Fibroblast of lung (primary cell): ENCODE data around the gene NUPR1. TPM values are rescaled to one million over a fixed set of nuclear protein-coding genes. Genes with fewer than 3 reads are reported as not detected.

Experiments
- DNase-seq, 2 donors: peaks; one replicate each; pipeline versions ENCODE4 v3.0.0 to v3.0.0-alpha.2; 2010; ENCODE audit warnings: low read depth in 2 of 2
- H2AFZ ChIP-seq: 2 replicates; pipeline ENCODE4 v1.5.1; 2012; ENCODE audit warnings: low read length, control low read depth, inconsistent platforms
- H3K27ac ChIP-seq: 2 replicates; pipeline ENCODE4 v1.5.1; 2011; ENCODE audit warnings: low read length, control low read depth; ENCODE audit not compliant: insufficient read depth
- H3K27me3 ChIP-seq: 2 replicates; pipeline ENCODE4 v1.5.1; 2011; ENCODE audit warnings: mild to moderate bottlenecking, low read length; ENCODE audit not compliant: control insufficient read depth, insufficient read depth
- H3K36me3 ChIP-seq: 2 replicates; pipeline ENCODE4 v1.5.1; 2011; ENCODE audit warnings: low read length; ENCODE audit not compliant: control insufficient read depth, insufficient read depth
- H3K4me1 ChIP-seq: 2 replicates; pipeline ENCODE4 v1.5.1; 2011; ENCODE audit warnings: low read length; ENCODE audit not compliant: control insufficient read depth, insufficient read depth; ENCODE audit errors: extremely low read depth
- H3K4me2 ChIP-seq: 2 replicates; pipeline ENCODE4 v1.5.1; 2011; ENCODE audit warnings: low read length, control low read depth; ENCODE audit not compliant: insufficient read depth; ENCODE audit errors: extremely low read depth
- H3K4me3 ChIP-seq, 4 experiments: fragments of 200-600 bp in 1 of 4; sonication (generic) in 1 of 4; replicated peaks in 1 of 4; 2 replicates each; pipeline ENCODE4 v1.5.1; 2011 to 2016; ENCODE audit warnings: low read length in 4 of 4, low read depth in 3 of 4, mild to moderate bottlenecking in 3 of 4, control low read depth in 2 of 4, inconsistent platforms in 1 of 4, mixed read lengths in 1 of 4; ENCODE audit not compliant: insufficient read depth in 1 of 4; ENCODE audit errors: control extremely low read depth in 1 of 4
- H3K79me2 ChIP-seq: 2 replicates; pipeline ENCODE4 v1.5.1; 2012; ENCODE audit warnings: mild to moderate bottlenecking, low read length, inconsistent platforms; ENCODE audit not compliant: control insufficient read depth, insufficient read depth
- H3K9ac ChIP-seq: 2 replicates; pipeline ENCODE4 v1.5.1; 2011; ENCODE audit warnings: mild to moderate bottlenecking, low read length, control low read depth; ENCODE audit not compliant: insufficient read depth
- H3K9me3 ChIP-seq: 2 replicates; pipeline ENCODE4 v1.5.1; 2012; ENCODE audit warnings: low read depth, low read length; ENCODE audit not compliant: control insufficient read depth, insufficient read depth
- H4K20me1 ChIP-seq: 2 replicates; pipeline ENCODE4 v1.5.1; 2011; ENCODE audit warnings: low read length; ENCODE audit not compliant: control insufficient read depth, insufficient read depth; ENCODE audit errors: extremely low read depth
- EZH2 ChIP-seq: IDR thresholded peaks from 2 replicates; pipeline ENCODE4 v1.5.1; 2012; ENCODE audit warnings: low read length, control low read depth, mild to moderate bottlenecking; ENCODE audit errors: missing control alignments
- polyA plus RNA-seq, 2 donors: library from polyadenylated mRNA; depleted of rRNA in 1 of 2; stranded (reverse) in 1 of 2; unstranded in 1 of 2; fragments of >200 nt; gene quantifications; 2 replicates each; pipeline ENCODE4 v1.2.1, GENCODE V29; 2011 to 2012; ENCODE audit warnings: missing spikeins in 1 of 2
- total RNA-seq: library from RNA; depleted of rRNA; stranded (reverse); fragments of >200 nt; gene quantifications from 2 replicates; pipeline ENCODE4 v1.2.1, GENCODE V29; 2014
- TF ChIP-seq, protein P1 (sequence below), 2 donors: IDR thresholded peaks in 1 of 2; conservative IDR thresholded peaks in 1 of 2; 1 replicate in 1 of 2; 2 replicates in 1 of 2; pipeline ENCODE4 v1.5.1; 2011 to 2012; ENCODE audit warnings: low read length in 2 of 2, control low read depth in 1 of 2, inconsistent platforms in 1 of 2, low read depth in 1 of 2, mild to moderate bottlenecking in 1 of 2

NUPR1 gene
- total and polyA plus RNA-seq, 2 donors (not counting 1 experiment from before 2014, with no cell fraction given): 38.0 to 87.0 TPM

DNA sequence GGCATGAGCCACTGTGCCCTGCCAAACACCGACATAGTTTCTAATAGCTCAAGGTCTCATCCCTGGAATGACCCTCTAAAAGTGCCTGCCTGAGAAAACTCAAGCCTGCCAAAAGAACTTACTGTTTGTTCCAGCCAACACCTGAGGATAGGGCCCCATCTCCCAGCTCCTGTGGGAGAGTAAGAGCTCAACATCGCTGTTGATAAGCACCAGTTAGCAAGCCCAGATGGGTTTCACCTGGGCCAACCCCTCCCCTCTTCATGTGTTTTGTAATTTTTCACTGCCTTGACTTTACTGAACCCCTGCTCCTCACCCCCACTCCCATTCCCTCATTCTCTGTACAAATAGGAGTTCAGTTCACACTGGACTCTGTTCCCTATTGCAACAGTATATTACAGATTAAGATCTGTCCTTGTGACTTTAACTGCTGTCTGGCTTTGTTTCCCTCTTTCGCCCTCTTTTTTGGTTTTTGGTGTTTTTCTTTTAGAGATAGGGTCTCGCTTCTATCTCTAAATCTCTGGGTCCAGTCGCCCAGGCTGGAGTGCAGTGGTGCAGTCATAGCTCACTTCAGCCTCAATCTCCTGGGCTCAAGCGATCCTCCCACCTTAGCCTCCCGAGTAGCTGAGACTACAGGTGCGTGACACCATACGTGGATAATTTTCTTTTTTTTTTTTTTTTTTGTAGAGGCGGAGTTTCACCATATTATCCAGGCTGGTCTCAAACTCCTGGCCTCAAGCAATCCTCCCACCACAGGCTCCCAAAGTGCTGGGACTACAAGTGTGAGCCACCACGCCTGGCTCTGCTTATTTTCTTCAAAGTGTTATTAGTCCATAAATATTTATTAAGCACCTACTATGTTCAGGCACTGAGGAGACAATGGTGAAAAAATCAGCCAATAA lies 12.3 kb downstream of the NUPR1 start:
- Histone ChIP-seq H3K27me3 (no peaks in the 10 kb centered on the region), H3K27ac (no peak overlapping the region), H3K4me3 (no peak overlapping the region), H3K79me2 (no peaks in the 10 kb centered on the region), H3K4me2 (no peak overlapping the region), H2AFZ (no peak overlapping the region), H3K9me3 (no peaks in the 10 kb centered on the region), H3K9ac (no peak overlapping the region), H3K4me1 (no peaks in the 10 kb centered on the region), H3K36me3 (no peaks in the 10 kb centered on the region), H4K20me1 (no peaks in the 10 kb centered on the region)
- TF ChIP-seq, protein P1, sequence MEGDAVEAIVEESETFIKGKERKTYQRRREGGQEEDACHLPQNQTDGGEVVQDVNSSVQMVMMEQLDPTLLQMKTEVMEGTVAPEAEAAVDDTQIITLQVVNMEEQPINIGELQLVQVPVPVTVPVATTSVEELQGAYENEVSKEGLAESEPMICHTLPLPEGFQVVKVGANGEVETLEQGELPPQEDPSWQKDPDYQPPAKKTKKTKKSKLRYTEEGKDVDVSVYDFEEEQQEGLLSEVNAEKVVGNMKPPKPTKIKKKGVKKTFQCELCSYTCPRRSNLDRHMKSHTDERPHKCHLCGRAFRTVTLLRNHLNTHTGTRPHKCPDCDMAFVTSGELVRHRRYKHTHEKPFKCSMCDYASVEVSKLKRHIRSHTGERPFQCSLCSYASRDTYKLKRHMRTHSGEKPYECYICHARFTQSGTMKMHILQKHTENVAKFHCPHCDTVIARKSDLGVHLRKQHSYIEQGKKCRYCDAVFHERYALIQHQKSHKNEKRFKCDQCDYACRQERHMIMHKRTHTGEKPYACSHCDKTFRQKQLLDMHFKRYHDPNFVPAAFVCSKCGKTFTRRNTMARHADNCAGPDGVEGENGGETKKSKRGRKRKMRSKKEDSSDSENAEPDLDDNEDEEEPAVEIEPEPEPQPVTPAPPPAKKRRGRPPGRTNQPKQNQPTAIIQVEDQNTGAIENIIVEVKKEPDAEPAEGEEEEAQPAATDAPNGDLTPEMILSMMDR (conservative IDR thresholded peaks at IDR 0.05 in 1 of 2, IDR thresholded peaks at IDR 0.05 in 1 of 2; ENCODE audit: low read depth in 1 of 2, low read length in 2 of 2): no peak
- TF ChIP-seq EZH2: no peak
- DNase-seq: no peak

GRCh38 chr16:28524681-28525171 lies 14.0 kb downstream of the NUPR1 start:
- Histone ChIP-seq H3K27ac (no peak overlapping the region), H3K4me2 (no peak overlapping the region), H3K4me3 (no peak overlapping the region), H3K9ac (no peak overlapping the region), H3K79me2 (no peaks in the 10 kb centered on the region), H2AFZ (no peak overlapping the region), H3K9me3 (no peaks in the 10 kb centered on the region), H4K20me1 (no peaks in the 10 kb centered on the region), H3K4me1 (no peaks in the 10 kb centered on the region), H3K36me3 (no peaks in the 10 kb centered on the region), H3K27me3 (no peaks in the 10 kb centered on the region)
- TF ChIP-seq, protein P1 (conservative IDR thresholded peaks at IDR 0.05 in 1 of 2, IDR thresholded peaks at IDR 0.05 in 1 of 2; ENCODE audit: low read depth in 1 of 2, low read length in 2 of 2): no peak
- no peak for TF ChIP-seq EZH2
- no peak for DNase-seq

DNA sequence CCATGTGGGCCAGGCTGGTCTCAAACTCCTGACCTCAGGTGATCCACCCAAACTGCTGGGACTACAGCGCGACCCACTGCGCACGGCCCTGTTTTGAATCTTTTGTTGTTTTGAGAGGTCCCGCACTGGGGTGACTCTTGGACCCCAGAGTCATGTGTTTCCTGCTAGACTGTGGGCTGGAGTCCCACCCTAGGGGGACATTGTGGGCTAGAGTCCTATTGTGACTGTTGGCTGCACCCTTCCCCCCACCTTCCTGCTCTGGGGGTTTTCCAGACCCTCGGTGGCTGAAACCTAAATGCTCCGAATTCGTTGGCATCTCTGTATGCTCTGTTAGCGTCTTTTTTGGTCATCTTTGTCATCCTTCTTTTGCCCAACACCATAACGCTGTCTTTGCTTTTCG lies 16.0 kb downstream of the NUPR1 start:
- Histone ChIP-seq H3K4me2 (no peak overlapping the region), H2AFZ (no peak overlapping the region), H3K4me1 (no peaks in the 10 kb centered on the region), H3K27me3 (no peaks in the 10 kb centered on the region), H3K9me3 (no peaks in the 10 kb centered on the region), H3K4me3 (no peak overlapping the region), H4K20me1 (no peaks in the 10 kb centered on the region), H3K79me2 (no peaks in the 10 kb centered on the region), H3K9ac (no peak overlapping the region), H3K27ac (no peak overlapping the region), H3K36me3 (no peaks in the 10 kb centered on the region)
- no peak for TF ChIP-seq EZH2
- TF ChIP-seq, protein P1 (conservative IDR thresholded peaks at IDR 0.05 in 1 of 2, IDR thresholded peaks at IDR 0.05 in 1 of 2; ENCODE audit: low read depth in 1 of 2, low read length in 2 of 2): no peak
- DNase-seq: no peak
